ENCODE data around the gene SLC9B2.
A peak's percentile ranks its signal among the peaks of the same experiment; 100 is the strongest.

SLC9B2 gene

GRCh38 chr4:103079621-103080020, 3.1 kb upstream of the SLC9B2 start:
- no peak overlapping the region for H3K4me3 ChIP-seq (ENCODE audit: low read depth in 1 of 2, low read length in 2 of 2)
- H3K36me3 ChIP-seq (ENCODE audit: insufficient read depth, low read length), result peaks cover 7% of the 10 kb centered on the region
- no peak overlapping the region for H3K4me2 ChIP-seq (ENCODE audit: insufficient read depth, low read length)
- no peak overlapping the region for H3K27ac ChIP-seq (ENCODE audit: low read length)
- H3K79me2 ChIP-seq (ENCODE audit: insufficient read depth, low read length), result peaks cover 25% of the 10 kb centered on the region
- H4K20me1 ChIP-seq (ENCODE audit: insufficient read depth, low read length), result no peaks in the 10 kb centered on the region
- TF ChIP-seq CTCF (IDR thresholded peaks at IDR 0.05; ENCODE audit: borderline replicate concordance, extremely low read depth, low read length, poor library complexity, severe bottlenecking), result no peak
- TF ChIP-seq EZH2 (IDR thresholded peaks at IDR 0.05; ENCODE audit: borderline replicate concordance, low read depth, low read length, severe bottlenecking), result no peak
- H3K27me3 ChIP-seq (ENCODE audit: insufficient read depth, low read length, poor library complexity), result no peaks in the 10 kb centered on the region
- no peaks in the 10 kb centered on the region for H3K9me3 ChIP-seq (ENCODE audit: insufficient read depth, low read length, severe bottlenecking)
- peaks cover 24% of the 10 kb centered on the region for H3K4me1 ChIP-seq (ENCODE audit: insufficient read depth, low read length)
- ATAC-seq (ENCODE audit: insufficient read depth, low read depth) (no peak), DNase-seq (no peak)
- H3K9ac ChIP-seq (ENCODE audit: low read depth, low read length), result no peak overlapping the region
- H2AFZ ChIP-seq (ENCODE audit: low read depth, low read length), result no peak overlapping the region

- H3K4me2 ChIP-seq (ENCODE audit: insufficient read depth, low read length), result peak overlapping the region; percentile 98
- H3K9me3 ChIP-seq (ENCODE audit: insufficient read depth, low read length, severe bottlenecking), result no peaks in the 10 kb centered on the region
- peak overlapping the region; percentile 76 for H3K4me3 ChIP-seq (ENCODE audit: low read depth in 1 of 2, low read length in 2 of 2)
- H3K79me2 ChIP-seq (ENCODE audit: insufficient read depth, low read length), result peaks cover 60% of the 10 kb centered on the region
- H3K9ac ChIP-seq (ENCODE audit: low read depth, low read length), result peak overlapping the region; percentile 87
- peaks cover 2% of the 10 kb centered on the region; the same call in 1 of the 2 replicates for H4K20me1 ChIP-seq (ENCODE audit: insufficient read depth, low read length)
- peak overlapping the region; percentile 90 for H3K27ac ChIP-seq (ENCODE audit: low read length)
- TF ChIP-seq CTCF (IDR thresholded peaks at IDR 0.05; ENCODE audit: borderline replicate concordance, extremely low read depth, low read length, poor library complexity, severe bottlenecking) (peak; percentile 21), EZH2 (IDR thresholded peaks at IDR 0.05; ENCODE audit: borderline replicate concordance, low read depth, low read length, severe bottlenecking) (no peak)
- peaks cover 13% of the 10 kb centered on the region for H3K36me3 ChIP-seq (ENCODE audit: insufficient read depth, low read length)
- H3K27me3 ChIP-seq (ENCODE audit: insufficient read depth, low read length, poor library complexity), result no peaks in the 10 kb centered on the region
- H3K4me1 ChIP-seq (ENCODE audit: insufficient read depth, low read length), result peaks cover 45% of the 10 kb centered on the region
- DNase-seq (peak; percentile 71), ATAC-seq (ENCODE audit: insufficient read depth, low read depth) (peak; percentile 76)
- peak overlapping the region; percentile 94 for H2AFZ ChIP-seq (ENCODE audit: low read depth, low read length)
Measured at GRCh38 chr4:103075894-103076746, 441 bp downstream of the SLC9B2 start.

GRCh38 chr4:103075435-103075893, 1.1 kb downstream of the SLC9B2 start:
- Histone ChIP-seq H3K9me3 (ENCODE audit: insufficient read depth, low read length, severe bottlenecking) (no peaks in the 10 kb centered on the region), H3K4me1 (ENCODE audit: insufficient read depth, low read length) (peaks cover 48% of the 10 kb centered on the region), H3K9ac (ENCODE audit: low read depth, low read length) (peak overlapping the region; percentile 87), H4K20me1 (ENCODE audit: insufficient read depth, low read length) (peaks cover 2% of the 10 kb centered on the region; the same call in 1 of the 2 replicates), H3K27ac (ENCODE audit: low read length) (peak overlapping the region; percentile 90), H3K27me3 (ENCODE audit: insufficient read depth, low read length, poor library complexity) (no peaks in the 10 kb centered on the region), H3K4me2 (ENCODE audit: insufficient read depth, low read length) (peak overlapping the region; percentile 98), H3K79me2 (ENCODE audit: insufficient read depth, low read length) (peaks cover 65% of the 10 kb centered on the region), H3K36me3 (ENCODE audit: insufficient read depth, low read length) (peaks cover 11% of the 10 kb centered on the region), H3K4me3 (ENCODE audit: low read depth in 1 of 2, low read length in 2 of 2) (peak overlapping the region; percentile 76), H2AFZ (ENCODE audit: low read depth, low read length) (peak overlapping the region; percentile 94)
- TF ChIP-seq CTCF (IDR thresholded peaks at IDR 0.05; ENCODE audit: borderline replicate concordance, extremely low read depth, low read length, poor library complexity, severe bottlenecking), result no peak
- TF ChIP-seq EZH2 (IDR thresholded peaks at IDR 0.05; ENCODE audit: borderline replicate concordance, low read depth, low read length, severe bottlenecking), result no peak
- DNase-seq, result no peak
- peak; percentile 3; the same call in 1 of the 3 replicates for ATAC-seq (ENCODE audit: insufficient read depth, low read depth)

All from DND-41 (cell line).